ENCODE measurements around the gene BNC2. TPM values are rescaled to one million over a fixed set of nuclear protein-coding genes. Genes with fewer than 3 reads are reported as not detected.

Gene BNC2
- total RNA-seq, 1 experiment from 2014 or later: 3.1 TPM

GRCh38 chr9:16659096-16659495 lies 211.4 kb downstream of the BNC2 start:
- in situ Hi-C loops (cut with HindIII; ENCODE audit: low sequenced_read_pairs): no loop called here
- DNase-seq (ENCODE audit: low spot score): no peak

- in situ Hi-C loops (cut with HindIII; ENCODE audit: low sequenced_read_pairs): no loop called here
- DNase-seq (ENCODE audit: low spot score): no peak
Measured at GRCh38 chr9:16656432-16657169, 213.9 kb downstream of the BNC2 start.

- no peak for DNase-seq (ENCODE audit: low spot score)
- in situ Hi-C loops (cut with HindIII; ENCODE audit: low sequenced_read_pairs): no loop called here
Measured at GRCh38 chr9:16654596-16655126, 215.8 kb downstream of the BNC2 start.

DNA sequence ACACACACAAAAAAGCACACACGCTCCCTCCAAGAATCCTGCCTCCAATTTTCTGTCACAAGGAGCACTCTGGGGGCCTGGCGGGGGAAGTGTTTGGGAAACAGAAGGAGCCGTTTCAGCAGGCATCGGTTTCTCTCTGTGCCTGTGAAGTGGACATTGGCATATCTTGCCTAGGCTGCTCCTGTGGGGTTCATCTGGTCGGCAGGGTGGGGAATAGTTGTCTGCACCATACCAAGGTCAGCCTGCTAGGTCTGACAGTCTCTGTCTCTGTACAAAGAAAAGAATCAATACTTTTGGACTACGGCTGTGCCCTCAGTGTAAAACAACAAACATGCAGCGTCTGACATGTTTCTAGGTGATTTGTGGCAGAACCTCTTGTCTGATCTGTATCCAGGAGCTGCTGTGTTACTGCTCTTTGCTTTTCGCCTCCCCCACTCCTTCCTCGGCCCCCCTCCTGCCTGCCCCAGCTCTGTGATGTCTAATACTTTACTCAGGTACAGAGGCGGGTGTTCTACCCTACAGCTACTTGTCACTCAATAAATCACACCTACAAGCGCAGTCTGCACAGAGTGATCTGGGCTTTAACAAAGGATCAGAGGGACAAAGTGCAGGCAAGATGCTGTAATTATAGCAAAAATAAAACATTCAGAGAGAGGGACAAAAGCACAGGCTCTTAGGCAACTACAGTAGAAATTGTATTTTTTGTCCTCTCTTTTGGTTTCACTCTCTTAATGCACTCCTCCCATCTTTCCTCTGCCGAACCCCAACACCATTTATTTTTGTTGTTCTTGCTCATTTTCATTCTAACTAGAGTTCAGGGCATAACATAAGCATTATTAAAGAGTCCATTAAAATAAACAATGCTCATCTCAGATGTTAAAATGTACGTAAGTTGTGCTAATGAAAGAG lies 216.7 kb downstream of the BNC2 start:
- no peak for DNase-seq (ENCODE audit: low spot score)
- in situ Hi-C loops (cut with HindIII; ENCODE audit: low sequenced_read_pairs): no loop called here

- in situ Hi-C loops (cut with HindIII; ENCODE audit: low sequenced_read_pairs): no loop called here
- no peak for DNase-seq (ENCODE audit: low spot score)
Measured at GRCh38 chr9:16652582-16652981, 217.9 kb downstream of the BNC2 start.

DNA sequence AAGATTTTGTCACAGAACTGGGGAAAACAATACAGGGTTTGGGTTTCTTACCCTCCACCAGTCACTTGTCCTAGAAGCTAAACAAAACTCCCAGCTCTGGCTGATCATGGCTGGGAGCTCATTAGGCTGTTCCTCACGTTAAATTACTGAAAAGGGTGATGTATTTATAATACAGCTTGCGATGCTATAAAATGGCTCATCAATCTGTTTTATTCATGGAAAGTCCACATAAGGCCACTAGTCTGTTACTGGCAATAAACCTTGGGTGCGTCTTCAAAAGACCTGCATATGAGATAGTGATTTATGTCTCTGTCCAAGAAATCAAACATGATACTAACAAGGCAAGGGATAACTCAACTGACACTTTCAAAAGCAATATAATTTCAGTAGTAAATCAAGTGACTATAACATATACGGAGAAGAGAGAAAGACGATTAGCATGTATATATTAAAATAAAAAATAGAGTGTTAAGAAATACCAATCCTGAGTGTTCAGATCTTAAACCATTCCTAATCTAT lies 219.0 kb downstream of the BNC2 start:
- no peak for DNase-seq (ENCODE audit: low spot score)
- in situ Hi-C loops (cut with HindIII; ENCODE audit: low sequenced_read_pairs): no loop called here

- in situ Hi-C loops (cut with HindIII; ENCODE audit: low sequenced_read_pairs): no loop called here
Measured at GRCh38 chr9:16645970-16646369, 224.5 kb downstream of the BNC2 start.

GRCh38 chr9:16642421-16643109 lies 227.9 kb downstream of the BNC2 start:
- no peak for DNase-seq (ENCODE audit: low spot score)
- in situ Hi-C loops (cut with HindIII; ENCODE audit: low sequenced_read_pairs): no loop called here

More at GRCh38 chr9:16645970-16646369, 224.5 kb downstream of the BNC2 start:
- no peak for DNase-seq (ENCODE audit: low spot score)

GRCh38 chr9:16640649-16641048 lies 229.8 kb downstream of the BNC2 start:
- peak; percentile 15 for DNase-seq (ENCODE audit: low spot score)

GRCh38 chr9:16639644-16640043 lies 230.8 kb downstream of the BNC2 start:
- in situ Hi-C loops (cut with HindIII; ENCODE audit: low sequenced_read_pairs): no loop called here
- DNase-seq (ENCODE audit: low spot score): no peak

More at GRCh38 chr9:16640649-16641048, 229.8 kb downstream of the BNC2 start:
- in situ Hi-C loops (cut with HindIII; ENCODE audit: low sequenced_read_pairs): no loop called here

- in situ Hi-C loops (cut with HindIII; ENCODE audit: low sequenced_read_pairs): no loop called here
- no peak for DNase-seq (ENCODE audit: low spot score)
Measured at GRCh38 chr9:16637911-16638310, 232.6 kb downstream of the BNC2 start.

DNA sequence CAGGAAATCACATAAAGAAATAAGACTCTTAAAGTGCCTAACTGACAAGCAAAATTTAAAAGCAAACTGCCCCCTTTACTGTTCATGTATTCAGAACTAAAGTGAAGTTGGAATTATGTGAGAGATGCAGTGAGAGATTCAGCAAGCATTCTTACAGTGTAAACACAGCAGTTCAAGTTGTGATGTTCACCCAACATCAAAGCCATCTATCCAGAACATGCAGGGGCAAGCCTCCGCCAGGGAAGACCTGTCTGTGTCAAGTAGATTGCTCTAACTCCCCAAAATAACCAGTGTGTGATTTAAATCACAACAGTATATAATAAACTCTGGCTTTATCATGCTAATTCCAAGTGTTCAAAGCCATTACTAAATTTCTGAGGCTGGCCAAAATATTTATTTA lies 233.3 kb downstream of the BNC2 start:
- no peak for DNase-seq (ENCODE audit: low spot score)
- in situ Hi-C loops (cut with HindIII; ENCODE audit: low sequenced_read_pairs): no loop called here

- in situ Hi-C loops (cut with HindIII; ENCODE audit: low sequenced_read_pairs): no loop called here
Measured at GRCh38 chr9:16633794-16634193, 236.7 kb downstream of the BNC2 start.

DNA sequence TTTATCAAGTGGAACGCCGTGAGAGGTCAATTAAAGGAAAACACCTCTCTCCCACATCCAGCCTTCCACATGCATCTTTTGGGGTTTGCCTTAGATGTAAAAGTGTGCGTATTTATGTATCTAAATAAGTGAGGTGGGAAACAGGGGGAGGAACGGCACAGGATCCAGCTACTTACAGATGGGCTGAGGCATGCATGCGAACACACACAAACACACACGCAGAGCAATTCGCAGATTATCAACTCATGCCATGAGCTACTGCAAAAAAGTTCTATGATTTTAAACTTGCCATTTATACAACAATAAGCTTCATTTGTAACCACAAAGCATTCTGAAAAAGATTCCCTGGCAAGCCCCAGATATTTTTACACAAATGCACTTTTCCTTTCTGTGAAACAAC lies 242.1 kb downstream of the BNC2 start:
- DNase-seq (ENCODE audit: low spot score): no peak
- in situ Hi-C loops (cut with HindIII; ENCODE audit: low sequenced_read_pairs): no loop called here

More at GRCh38 chr9:16633794-16634193, 236.7 kb downstream of the BNC2 start:
- DNase-seq (ENCODE audit: low spot score): no peak

DNA sequence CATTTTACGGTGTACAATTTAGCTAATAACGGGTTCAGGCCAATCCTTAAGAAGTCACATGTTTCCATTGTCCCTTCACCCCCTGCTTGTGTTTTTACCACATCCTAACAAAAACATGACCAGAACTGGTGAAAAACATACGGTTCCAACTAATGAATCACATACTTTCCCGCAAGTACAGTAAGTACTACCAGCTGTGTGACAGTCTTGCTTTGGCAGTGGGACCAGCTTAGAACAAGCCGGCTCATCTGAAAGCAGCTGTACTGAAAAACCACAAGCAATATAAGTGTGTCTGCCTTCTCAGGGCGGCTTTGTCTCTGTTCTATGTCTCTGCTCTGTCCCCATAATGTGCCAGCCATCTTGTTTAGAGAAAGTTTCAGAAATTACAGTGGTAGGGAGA lies 242.5 kb downstream of the BNC2 start:
- in situ Hi-C loops (cut with HindIII; ENCODE audit: low sequenced_read_pairs): no loop called here
- DNase-seq (ENCODE audit: low spot score): no peak

DNA sequence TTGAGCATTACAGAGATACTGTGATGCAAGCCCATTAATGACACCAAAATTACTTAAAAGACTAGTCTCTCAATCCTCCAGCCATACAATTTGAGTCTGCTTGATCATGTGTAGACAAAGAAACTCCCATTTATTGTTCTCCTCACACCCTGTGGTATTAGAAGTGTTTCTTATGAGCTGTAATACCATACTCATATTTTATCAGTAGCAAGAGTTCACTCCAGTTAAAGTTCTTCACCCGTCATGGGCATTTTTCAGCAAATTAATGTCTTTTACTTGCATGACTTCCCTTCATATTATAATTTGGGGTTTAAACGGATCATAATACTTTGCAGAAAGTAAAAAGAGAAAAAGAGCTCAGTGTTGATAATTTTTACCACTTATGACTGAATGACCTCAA lies 242.9 kb downstream of the BNC2 start:
- in situ Hi-C loops (cut with HindIII; ENCODE audit: low sequenced_read_pairs): no loop called here
- no peak for DNase-seq (ENCODE audit: low spot score)

- in situ Hi-C loops (cut with HindIII; ENCODE audit: low sequenced_read_pairs): no loop called here
- DNase-seq (ENCODE audit: low spot score): peak; percentile 83
Measured at GRCh38 chr9:16626577-16627130, 243.8 kb downstream of the BNC2 start.

DNA sequence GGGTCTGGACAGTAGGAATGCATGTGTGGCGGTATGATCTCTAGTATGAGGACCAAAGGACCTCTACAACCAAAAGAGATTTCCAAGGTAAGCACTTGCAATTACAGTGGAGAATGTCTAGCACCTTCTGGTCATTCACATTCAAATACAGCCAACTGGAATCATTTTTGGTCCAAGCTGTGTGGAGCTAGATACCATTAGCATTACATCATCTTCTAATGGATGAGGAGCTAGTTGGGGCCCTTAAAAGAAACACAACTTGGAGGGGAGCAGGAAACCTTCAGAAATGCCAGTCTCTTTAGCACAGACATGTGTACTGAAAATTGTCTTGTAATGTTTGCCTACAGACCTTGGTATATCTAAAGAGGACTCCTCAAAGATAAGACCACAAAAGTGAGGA lies 244.7 kb downstream of the BNC2 start:
- in situ Hi-C loops (cut with HindIII; ENCODE audit: low sequenced_read_pairs): no loop called here
- peak; percentile 36 for DNase-seq (ENCODE audit: low spot score)

- in situ Hi-C loops (cut with HindIII; ENCODE audit: low sequenced_read_pairs): no loop called here
- DNase-seq (ENCODE audit: low spot score): no peak
Measured at GRCh38 chr9:16625161-16625631, 245.3 kb downstream of the BNC2 start.

Measured in G401 (cell line).